Activated CD4-positive, alpha-beta T cell treated with anti-CD3 and anti-CD28 coated beads, Interleukin-2, Interleukin-6, amounts not matched to agents 100 ng/mL and 50 ng/mL, durations not matched to agents 16 hours and 8 hours (primary cell): ENCODE measurements around the gene ERC2.
"Not testable (repeated sequence)": the region's sequence is repeated elsewhere in the genome, so short reads cannot be mapped to it uniquely, and the experiment has no call there.

ENCODE experiments used
- DNase-seq: peaks from one replicate; pipeline ENCODE4 v3.0.0-alpha.2; 2020

The ERC2 gene

DNA sequence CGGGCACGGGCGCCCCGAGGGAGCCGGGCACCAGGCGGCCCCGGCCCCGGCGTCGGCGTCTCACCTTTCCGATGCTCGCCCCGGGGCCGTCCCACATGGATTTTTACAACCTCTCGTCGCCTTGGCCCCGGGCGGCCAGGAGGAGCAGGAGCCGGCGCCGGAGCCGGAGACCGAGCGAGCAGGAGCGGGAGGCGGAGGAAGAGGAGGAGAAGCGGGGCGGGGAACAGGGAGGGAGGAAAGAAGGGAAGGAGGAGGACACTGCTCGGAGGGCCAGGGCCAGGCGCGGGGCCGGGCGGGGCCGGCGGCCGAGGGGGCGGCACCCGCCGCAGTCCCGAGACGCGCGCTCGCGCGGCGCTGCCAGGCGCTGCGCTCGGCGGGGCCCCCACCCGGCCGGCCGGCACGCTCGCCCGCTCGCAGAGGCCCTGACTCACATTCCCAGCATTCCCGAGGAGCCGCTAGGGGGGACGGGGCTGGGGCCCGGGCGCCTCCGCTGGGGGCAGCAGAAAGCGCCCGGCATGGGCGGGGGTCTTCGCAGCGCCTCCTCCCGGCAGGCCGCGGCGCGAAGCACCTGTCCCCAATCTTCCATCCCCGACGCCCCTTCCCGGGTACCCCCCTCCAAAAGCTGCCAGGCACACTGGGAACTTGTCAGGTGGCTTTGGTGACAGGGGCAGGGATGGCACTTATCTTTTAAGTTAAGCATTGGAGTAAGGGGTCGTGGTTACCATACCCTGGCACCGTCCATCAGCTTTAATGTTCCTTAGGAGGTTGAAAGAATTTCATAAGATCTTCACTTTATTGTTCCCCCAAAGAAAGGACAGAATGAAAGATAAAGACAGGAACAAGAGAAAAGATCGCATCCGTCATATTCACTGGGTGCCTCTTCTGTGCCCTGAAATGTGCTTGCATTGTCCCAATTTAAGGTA lies at the start of gene ERC2:
ERC2 (minus strand) TSS at position 284 of the 923 bp plus-strand sequence.
- DNase-seq, result no peak

GRCh38 chr3:56502738-56503137 lies 34.5 kb upstream of the ERC2 start:
- DNase-seq, result no peak

DNA sequence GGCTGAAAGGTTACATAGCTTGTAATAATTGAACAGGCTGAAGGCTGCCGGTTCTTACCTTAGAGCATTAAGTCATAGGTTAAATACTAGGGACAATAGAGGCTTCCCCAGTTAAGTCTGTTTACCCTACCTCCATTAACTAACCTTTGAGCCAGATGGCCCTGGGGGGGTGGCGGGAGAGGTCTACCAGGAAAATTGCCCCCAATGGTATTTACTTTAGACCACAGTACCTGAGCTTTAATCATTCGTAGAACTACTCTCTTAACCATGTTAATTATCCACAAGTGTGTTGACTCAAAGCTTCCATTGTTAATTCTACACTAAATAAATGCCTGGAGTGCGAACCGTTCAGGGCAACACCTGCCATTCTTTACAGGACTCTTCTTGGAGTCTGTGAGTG lies 28.1 kb upstream of the ERC2 start:
- not testable (repeated sequence) for DNase-seq

- peak; percentile 87 for DNase-seq
These were observed 26.5 kb upstream of the ERC2 start for GRCh38 chr3:56494679-56495322.

GRCh38 chr3:56491566-56491965 lies 23.3 kb upstream of the ERC2 start:
- DNase-seq, result no peak

DNA sequence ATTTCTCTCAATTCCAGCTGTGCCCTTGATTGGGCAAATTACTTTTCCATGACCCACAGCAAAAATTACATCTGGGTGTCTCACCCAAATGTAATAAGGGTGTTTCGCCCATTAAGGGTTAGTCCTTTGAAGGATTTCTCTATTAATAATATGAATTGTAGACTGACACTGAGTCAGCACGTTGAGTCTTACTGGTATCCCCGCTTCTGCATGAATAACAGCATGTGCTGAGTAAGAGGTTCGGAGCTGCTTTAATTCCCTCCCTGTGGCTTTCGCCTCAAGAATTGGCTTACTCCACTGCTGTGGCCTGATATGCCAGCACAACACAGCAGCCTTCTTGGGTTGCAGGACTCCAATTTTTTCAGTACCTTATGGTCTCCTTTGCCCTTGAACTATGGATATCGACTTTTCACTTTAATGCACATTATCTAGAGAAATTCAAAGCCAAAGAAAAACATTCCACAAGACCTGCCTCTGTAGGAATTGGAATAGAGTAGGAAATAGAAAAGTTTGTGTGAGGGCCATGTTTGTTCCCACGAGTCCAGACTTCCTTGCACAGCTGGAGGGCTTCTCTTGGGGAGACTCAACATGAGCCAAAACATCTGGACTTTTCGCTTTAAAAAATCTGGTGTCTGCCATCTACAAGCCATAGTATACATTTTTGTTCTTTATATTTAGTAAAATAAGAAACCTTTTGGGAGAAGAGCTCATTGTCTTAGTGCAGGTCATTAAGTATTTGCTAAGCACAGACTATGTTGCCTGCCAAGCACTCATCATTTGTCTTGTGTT lies 20.7 kb upstream of the ERC2 start:
- DNase-seq, result no peak

- DNase-seq, result no peak
These were observed 16.3 kb upstream of the ERC2 start for GRCh38 chr3:56484525-56485032.

- DNase-seq, result no peak
These were observed 15.9 kb upstream of the ERC2 start for GRCh38 chr3:56484122-56484521.

GRCh38 chr3:56477646-56478045 lies 9.4 kb upstream of the ERC2 start:
- no peak for DNase-seq

- no peak for DNase-seq
These were observed 8.5 kb upstream of the ERC2 start for GRCh38 chr3:56476771-56477170.

DNA sequence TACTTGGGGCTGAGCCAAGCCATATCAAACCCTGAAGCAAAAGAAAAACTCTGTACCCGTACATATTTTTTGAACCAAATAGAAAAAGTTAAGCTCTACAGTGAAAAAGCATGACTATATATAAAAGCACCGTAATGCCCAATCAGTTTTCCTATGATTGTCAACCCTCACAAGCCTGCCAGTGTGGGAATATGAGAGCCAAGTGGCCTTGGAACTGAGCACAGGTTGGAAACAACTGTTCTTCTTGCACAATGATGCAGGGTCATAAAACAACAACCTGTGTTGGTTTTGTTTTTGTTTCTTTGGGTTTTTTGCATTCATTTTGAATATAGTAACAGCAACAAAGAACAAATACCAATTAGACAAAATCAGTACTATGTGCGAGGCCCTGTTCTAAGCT lies 3.5 kb upstream of the ERC2 start:
- DNase-seq, result no peak

- no peak for DNase-seq
These were observed 874 bp upstream of the ERC2 start for GRCh38 chr3:56469141-56469540.

- no peak for DNase-seq
These were observed 475 bp downstream of the ERC2 start for GRCh38 chr3:56467801-56468183.

- peak; percentile 59 for DNase-seq
These were observed 1.2 kb downstream of the ERC2 start for GRCh38 chr3:56467108-56467507.

- no peak for DNase-seq
These were observed 8.5 kb downstream of the ERC2 start for GRCh38 chr3:56459719-56460118.

- DNase-seq, result no peak
These were observed 9.2 kb downstream of the ERC2 start for GRCh38 chr3:56459104-56459496.

DNA sequence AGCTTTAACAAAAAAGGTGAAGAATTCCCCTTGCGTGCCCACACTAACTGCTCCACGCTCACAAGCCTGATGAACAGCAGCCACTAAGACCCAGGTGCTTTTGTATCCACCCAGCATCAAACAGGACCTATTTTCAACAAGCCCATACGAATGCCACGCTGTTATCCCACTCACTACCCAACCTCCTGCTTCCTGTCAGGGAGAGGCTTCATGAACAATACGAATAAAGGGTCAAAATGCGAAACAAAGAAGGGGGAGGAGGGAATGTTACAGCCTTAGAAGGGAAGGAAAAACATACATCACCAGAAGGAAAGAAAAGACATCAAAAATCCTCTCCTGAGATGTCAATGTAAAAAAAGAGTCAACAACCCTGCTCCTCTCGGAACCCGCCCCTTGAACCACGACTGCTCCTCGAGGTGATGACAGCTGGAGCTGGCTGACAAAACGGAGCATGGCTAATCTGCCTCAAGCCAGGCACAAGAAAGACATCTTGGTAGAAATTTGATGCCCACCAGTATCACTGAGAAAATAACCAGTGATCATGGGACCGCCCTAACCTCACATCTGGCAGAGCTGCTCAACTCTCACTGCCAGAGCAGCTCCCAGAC lies 9.7 kb downstream of the ERC2 start:
- DNase-seq, result no peak

DNA sequence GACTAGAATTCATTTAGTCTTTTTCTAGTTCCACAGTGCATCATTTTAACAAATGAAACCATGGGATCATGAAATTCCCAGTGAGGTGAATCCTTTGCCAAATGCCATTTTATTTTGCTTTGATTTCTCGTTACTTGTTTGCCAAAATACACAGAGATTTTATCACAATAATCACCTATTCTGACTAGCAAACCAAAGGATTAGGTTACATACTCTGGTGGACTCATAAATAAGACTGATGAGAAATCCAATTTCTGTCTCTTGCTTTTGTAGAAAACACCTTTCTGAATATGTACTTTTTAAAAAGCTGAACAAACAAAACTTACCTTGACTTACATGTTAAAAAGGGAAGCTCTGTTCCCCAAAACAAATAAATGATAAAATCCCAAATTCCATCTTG lies 12.2 kb downstream of the ERC2 start:
- DNase-seq, result no peak

- DNase-seq, result no peak
These were observed 15.3 kb downstream of the ERC2 start for GRCh38 chr3:56453011-56453410.

DNA sequence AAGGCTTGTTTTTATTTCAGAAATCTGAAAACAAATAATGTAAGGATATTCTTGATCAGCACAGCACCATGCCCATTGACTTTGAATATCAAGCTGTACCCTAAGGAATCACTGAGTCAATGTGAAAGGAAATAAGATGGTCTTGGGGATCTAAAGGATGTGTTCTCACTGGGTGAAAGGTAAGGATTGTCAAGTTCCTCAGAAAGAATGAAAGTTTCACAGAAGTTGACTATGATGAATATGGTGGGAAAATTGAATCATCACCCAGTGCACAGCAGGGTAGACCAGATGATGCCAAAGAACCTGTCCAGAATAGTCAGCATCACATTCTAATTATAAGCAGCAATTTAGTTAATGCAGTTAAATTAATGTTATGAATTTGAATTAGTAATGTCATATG lies 16.2 kb downstream of the ERC2 start:
- DNase-seq, result peak; percentile 3

DNA sequence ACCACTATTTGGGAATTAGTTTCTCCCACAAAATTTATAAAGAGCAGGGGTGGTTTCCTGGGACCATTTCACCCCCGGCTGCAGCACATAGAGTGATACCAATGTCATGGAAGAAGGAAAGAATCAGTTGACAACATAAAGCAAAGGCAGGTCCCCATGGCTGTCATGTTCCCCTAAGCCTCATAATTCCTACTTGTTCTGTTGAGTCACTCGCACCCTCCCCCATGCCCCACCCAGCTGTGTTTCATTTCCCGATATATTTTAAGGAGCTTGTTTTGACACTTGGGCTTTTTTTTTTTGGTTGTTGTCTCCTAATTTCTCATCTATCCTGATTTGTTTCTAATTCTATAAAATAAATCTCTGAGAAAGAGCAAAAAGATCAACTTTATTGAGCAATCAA lies 24.9 kb downstream of the ERC2 start:
- DNase-seq, result no peak

DNA sequence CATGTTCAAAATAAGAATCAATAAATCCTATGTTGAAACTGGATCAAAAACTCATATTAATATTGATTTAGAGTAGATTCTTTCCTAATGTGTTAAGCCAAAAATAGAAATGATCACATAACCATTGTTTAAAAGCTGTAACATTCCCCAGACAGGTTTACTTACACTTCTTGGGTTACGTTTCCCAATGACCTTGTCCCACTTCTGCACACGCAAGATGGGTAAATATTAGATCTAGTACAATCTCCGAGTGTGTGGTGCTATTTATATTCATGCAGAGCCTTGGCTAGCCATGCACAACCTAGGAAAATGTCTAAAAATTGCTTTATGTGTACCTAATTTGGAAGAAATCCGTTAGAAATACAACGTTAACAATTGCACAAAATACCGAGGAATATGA lies 39.6 kb downstream of the ERC2 start:
- no peak for DNase-seq

- no peak for DNase-seq
These were observed 43.4 kb downstream of the ERC2 start for GRCh38 chr3:56424885-56425284.
